Tibial nerve (tissue), 4 donors: ENCODE measurements around the gene IFFO2.

Source experiments
- EP300 ChIP-seq, 2 donors: sonication (generic); formaldehyde crosslinking; IDR thresholded peaks; one replicate each; pipeline ENCODE4 v1.6.1; 2017; ENCODE audit warnings: antibody characterized with exemption in 2 of 2, mild to moderate bottlenecking in 1 of 2
- POLR2A ChIP-seq, 2 donors: fragments of 450-650 bp; IDR thresholded peaks; one replicate each; pipeline ENCODE4 v1.6.1; 2017; ENCODE audit warnings: antibody characterized with exemption in 2 of 2, mild to moderate bottlenecking in 2 of 2, moderate library complexity in 2 of 2
- TF ChIP-seq, protein P1 (sequence below), 5 experiments: fragments of 200-600 bp in 3 of 5; fragments of 450-650 bp in 2 of 5; sonication (generic) in 3 of 5; IDR thresholded peaks; one replicate each; pipeline ENCODE4 v1.5.1; 2016 to 2019; ENCODE audit warnings: antibody characterized with exemption in 5 of 5, mild to moderate bottlenecking in 3 of 5, moderate library complexity in 2 of 5

DNA sequence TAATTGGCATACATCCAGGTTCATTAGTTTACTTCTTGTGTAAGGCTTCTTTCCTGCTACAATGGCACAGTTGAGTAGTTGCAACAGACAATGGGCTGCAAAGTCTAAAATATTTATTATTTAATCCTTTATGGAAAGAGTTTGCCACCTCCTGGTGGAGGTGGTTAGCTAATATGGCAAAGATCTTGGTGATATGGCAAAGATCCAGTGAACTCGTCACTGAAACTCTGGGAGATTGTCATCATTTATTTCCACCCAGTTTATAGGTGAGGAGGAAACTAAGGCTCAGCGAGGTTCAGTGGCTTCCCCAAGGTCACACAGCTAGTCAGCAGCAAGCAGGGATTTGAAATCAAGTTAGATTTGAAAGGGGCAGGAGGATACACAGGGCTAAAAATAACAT is 16.1 kb upstream of the IFFO2 start:
- no peak for TF ChIP-seq EP300 (IDR thresholded peaks at IDR 0.05)
- TF ChIP-seq, protein P1, sequence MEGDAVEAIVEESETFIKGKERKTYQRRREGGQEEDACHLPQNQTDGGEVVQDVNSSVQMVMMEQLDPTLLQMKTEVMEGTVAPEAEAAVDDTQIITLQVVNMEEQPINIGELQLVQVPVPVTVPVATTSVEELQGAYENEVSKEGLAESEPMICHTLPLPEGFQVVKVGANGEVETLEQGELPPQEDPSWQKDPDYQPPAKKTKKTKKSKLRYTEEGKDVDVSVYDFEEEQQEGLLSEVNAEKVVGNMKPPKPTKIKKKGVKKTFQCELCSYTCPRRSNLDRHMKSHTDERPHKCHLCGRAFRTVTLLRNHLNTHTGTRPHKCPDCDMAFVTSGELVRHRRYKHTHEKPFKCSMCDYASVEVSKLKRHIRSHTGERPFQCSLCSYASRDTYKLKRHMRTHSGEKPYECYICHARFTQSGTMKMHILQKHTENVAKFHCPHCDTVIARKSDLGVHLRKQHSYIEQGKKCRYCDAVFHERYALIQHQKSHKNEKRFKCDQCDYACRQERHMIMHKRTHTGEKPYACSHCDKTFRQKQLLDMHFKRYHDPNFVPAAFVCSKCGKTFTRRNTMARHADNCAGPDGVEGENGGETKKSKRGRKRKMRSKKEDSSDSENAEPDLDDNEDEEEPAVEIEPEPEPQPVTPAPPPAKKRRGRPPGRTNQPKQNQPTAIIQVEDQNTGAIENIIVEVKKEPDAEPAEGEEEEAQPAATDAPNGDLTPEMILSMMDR (IDR thresholded peaks at IDR 0.05) = peak; percentile 14 to 63 (median 32)
- TF ChIP-seq POLR2A (IDR thresholded peaks at IDR 0.05) = no peak
